Muscle of leg (tissue), 11 donors: ENCODE measurements around the gene CSMD2. TPM values are rescaled to one million over a fixed set of nuclear protein-coding genes. Genes with fewer than 3 reads are reported as not detected.

Experiments
- DNase-seq: peaks from one replicate; pipeline ENCODE4 v3.0.0; 2013
- H3K27ac ChIP-seq: one replicate; pipeline ENCODE4 v1.5.1; 2013; ENCODE audit warnings: mild to moderate bottlenecking, low read length, control low read depth
- H3K27me3 ChIP-seq: one replicate; pipeline ENCODE4 v1.6.1; 2013; ENCODE audit warnings: low read length; ENCODE audit not compliant: control insufficient read depth, insufficient read depth
- H3K36me3 ChIP-seq: one replicate; pipeline ENCODE4 v1.6.1; 2013; ENCODE audit warnings: low read length; ENCODE audit not compliant: control insufficient read depth, insufficient read depth
- H3K4me1 ChIP-seq: one replicate; pipeline ENCODE4 v1.6.1; 2013; ENCODE audit warnings: low read length; ENCODE audit not compliant: control insufficient read depth, insufficient read depth
- H3K4me3 ChIP-seq: one replicate; pipeline ENCODE4 v1.5.1; 2013; ENCODE audit warnings: low read length, control low read depth
- H3K9me3 ChIP-seq: replicated peaks from 2 replicates; pipeline ENCODE4 v1.6.1; 2013; ENCODE audit warnings: low read depth, low read length; ENCODE audit not compliant: control insufficient read depth
- whole genome bisulfite sequencing: methylation state at CpG from one replicate; pipeline ENCODE4 v1.1.5; 2013; ENCODE audit warnings: missing lambda C conversion rate; ENCODE audit not compliant: insufficient coverage; 5-methylcytosine and 5-hydroxymethylcytosine counted together
- polyA plus RNA-seq, 8 donors: library from polyadenylated mRNA; unstranded; fragments of 120-200 nt; gene quantifications; one replicate each; pipeline versions ENCODE4 v1.2.1 to v1.2.3, GENCODE V29; 2013; ENCODE audit warnings: inconsistent platforms in 1 of 8, low replicate concordance in 1 of 8; ENCODE audit not compliant: insufficient read length in 8 of 8, insufficient read depth in 1 of 8
- total RNA-seq: library from RNA; stranded (reverse); fragments of 120-200 nt; gene quantifications from one replicate; pipeline ENCODE4 v1.2.4, GENCODE V29; 2013

CSMD2 gene
- total and polyA plus RNA-seq, 9 donors, result 0.27 to 1.6 (median 0.52) TPM

GRCh38 chr1:34131396-34132160 lies 33.5 kb downstream of the CSMD2 start:
- H3K27me3 ChIP-seq, result peaks cover 2% of the 10 kb centered on the region
- no peaks in the 10 kb centered on the region for H3K36me3 ChIP-seq
- no peaks in the 10 kb centered on the region for H3K4me1 ChIP-seq
- DNase-seq, result no peak
- 100% methylated on average over 2 of the region's 3 CpGs for WGBS
- H3K4me3 ChIP-seq, result no peak overlapping the region
- no peaks in the 10 kb centered on the region for H3K9me3 ChIP-seq
- no peak overlapping the region for H3K27ac ChIP-seq

GRCh38 chr1:34130306-34130705 lies 34.7 kb downstream of the CSMD2 start:
- Histone ChIP-seq H3K4me1 (no peaks in the 10 kb centered on the region), H3K9me3 (no peaks in the 10 kb centered on the region), H3K4me3 (no peak overlapping the region), H3K27ac (no peak overlapping the region), H3K36me3 (no peaks in the 10 kb centered on the region), H3K27me3 (peaks cover 2% of the 10 kb centered on the region)
- no peak for DNase-seq
- 88% methylated on average over 5 of the region's 5 CpGs for WGBS

GRCh38 chr1:34129630-34130029 lies 35.4 kb downstream of the CSMD2 start:
- no peak overlapping the region for H3K4me3 ChIP-seq
- H3K27me3 ChIP-seq, result peaks cover 2% of the 10 kb centered on the region
- 48% methylated on average over 4 of the region's 6 CpGs for WGBS
- no peaks in the 10 kb centered on the region for H3K4me1 ChIP-seq
- no peaks in the 10 kb centered on the region for H3K9me3 ChIP-seq
- H3K36me3 ChIP-seq, result no peaks in the 10 kb centered on the region
- DNase-seq, result no peak
- H3K27ac ChIP-seq, result no peak overlapping the region

DNA sequence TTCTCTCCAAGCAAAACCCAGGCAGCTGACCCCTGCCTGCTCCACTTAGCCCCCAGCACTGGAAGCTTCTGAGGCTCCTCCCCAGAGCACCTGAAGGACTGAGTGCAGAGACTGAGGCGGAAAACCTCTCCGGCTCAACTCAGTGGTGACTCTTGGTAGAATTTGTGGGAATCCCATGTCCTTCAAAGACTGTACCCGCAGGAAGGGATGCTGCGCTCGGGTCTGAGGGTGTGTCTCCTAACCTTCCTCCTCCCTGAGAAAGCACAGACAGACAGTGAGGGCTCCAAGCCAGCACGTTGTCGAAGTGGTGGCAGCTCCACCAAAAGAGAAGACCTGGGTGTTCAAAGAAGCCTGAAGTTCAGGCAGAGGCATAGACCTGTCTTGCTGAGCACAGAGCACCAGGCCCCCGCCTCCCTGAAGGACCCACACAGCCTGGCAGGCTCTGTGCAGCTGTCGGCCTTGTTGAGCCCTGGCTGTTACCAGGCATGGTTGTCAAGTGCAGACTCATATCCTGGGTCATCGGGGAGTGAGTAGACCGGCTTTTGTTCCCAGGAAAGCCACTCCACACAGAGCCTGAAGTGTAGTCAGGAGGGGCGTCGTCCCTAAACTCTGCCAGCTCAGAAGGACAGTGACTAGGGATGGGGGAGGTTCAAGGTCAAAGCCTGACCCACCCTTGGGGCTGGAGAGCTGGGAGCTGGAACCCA lies 36.7 kb downstream of the CSMD2 start:
- H3K27ac ChIP-seq, result no peak overlapping the region
- H3K9me3 ChIP-seq, result no peaks in the 10 kb centered on the region
- H3K4me3 ChIP-seq, result no peak overlapping the region
- 80% methylated on average over 8 of the region's 13 CpGs for WGBS
- no peaks in the 10 kb centered on the region for H3K36me3 ChIP-seq
- DNase-seq, result no peak
- H3K4me1 ChIP-seq, result no peaks in the 10 kb centered on the region
- H3K27me3 ChIP-seq, result peaks cover 2% of the 10 kb centered on the region

GRCh38 chr1:34127006-34128000 lies 37.7 kb downstream of the CSMD2 start:
- H3K36me3 ChIP-seq, result no peaks in the 10 kb centered on the region
- DNase-seq, result peak; percentile 2
- no peaks in the 10 kb centered on the region for H3K4me1 ChIP-seq
- no peak overlapping the region for H3K4me3 ChIP-seq
- H3K27me3 ChIP-seq, result peaks cover 2% of the 10 kb centered on the region
- no peaks in the 10 kb centered on the region for H3K9me3 ChIP-seq
- WGBS, result 79% methylated on average over 13 of the region's 15 CpGs
- H3K27ac ChIP-seq, result no peak overlapping the region

GRCh38 chr1:34126486-34126885 lies 38.5 kb downstream of the CSMD2 start:
- Histone ChIP-seq H3K36me3 (no peaks in the 10 kb centered on the region), H3K27ac (no peak overlapping the region), H3K27me3 (peaks cover 2% of the 10 kb centered on the region), H3K9me3 (no peaks in the 10 kb centered on the region), H3K4me3 (no peak overlapping the region), H3K4me1 (no peaks in the 10 kb centered on the region)
- no peak for DNase-seq
- WGBS, result 69% methylated on average over 6 of the region's 6 CpGs

- no peak overlapping the region for H3K4me3 ChIP-seq
- no peaks in the 10 kb centered on the region for H3K9me3 ChIP-seq
- H3K27ac ChIP-seq, result no peak overlapping the region
- 80% methylated on average over 4 of the region's 5 CpGs for WGBS
- H3K27me3 ChIP-seq, result peaks cover 2% of the 10 kb centered on the region
- DNase-seq, result no peak
- no peaks in the 10 kb centered on the region for H3K4me1 ChIP-seq
- H3K36me3 ChIP-seq, result no peaks in the 10 kb centered on the region
Measured at GRCh38 chr1:34125721-34126380, 39.2 kb downstream of the CSMD2 start.

GRCh38 chr1:34122080-34122932 lies 42.7 kb downstream of the CSMD2 start:
- Histone ChIP-seq H3K4me3 (no peak overlapping the region), H3K36me3 (no peaks in the 10 kb centered on the region), H3K9me3 (no peaks in the 10 kb centered on the region), H3K4me1 (no peaks in the 10 kb centered on the region), H3K27ac (no peak overlapping the region), H3K27me3 (peaks cover 2% of the 10 kb centered on the region)
- DNase-seq, result no peak
- WGBS, result 73% methylated on average over 3 of the region's 10 CpGs

DNA sequence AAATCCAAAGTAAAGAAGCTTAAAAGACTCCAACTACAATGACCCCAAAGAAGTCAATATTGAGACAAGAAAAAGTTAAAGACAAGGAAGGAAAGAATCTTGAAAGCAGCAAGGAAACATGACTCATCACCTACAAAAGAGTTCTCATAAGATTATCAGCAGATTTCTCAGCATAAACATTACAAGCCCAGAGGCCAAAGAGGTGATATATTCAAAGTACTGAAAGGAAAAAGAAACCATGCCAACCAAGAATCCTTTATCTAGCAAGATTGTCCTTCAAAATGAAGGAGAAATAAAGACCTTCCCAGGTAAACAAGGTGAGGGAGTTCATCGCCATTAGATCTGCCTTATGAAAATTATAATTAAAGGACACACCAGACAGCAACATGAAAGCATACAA lies 49.8 kb downstream of the CSMD2 start:
- no CpG with 5 or more reads among the region's 1 CpG for WGBS
- DNase-seq, result no peak
- no peak overlapping the region for H3K4me3 ChIP-seq
- H3K36me3 ChIP-seq, result no peaks in the 10 kb centered on the region
- no peaks in the 10 kb centered on the region for H3K9me3 ChIP-seq
- H3K27ac ChIP-seq, result no peak overlapping the region
- no peaks in the 10 kb centered on the region for H3K4me1 ChIP-seq
- H3K27me3 ChIP-seq, result no peaks in the 10 kb centered on the region
